Neural crest cell (in vitro differentiated cells): ENCODE results near the gene C12orf56. TPM values are rescaled to one million over a fixed set of nuclear protein-coding genes. Genes with fewer than 3 reads are reported as not detected.

Experiments
- DNase-seq: peaks from one replicate; pipeline ENCODE4 v3.0.0; 2021; ENCODE audit warnings: low read depth, mixed read lengths, low spot score
- H3K27ac Mint-ChIP-seq: one replicate; pipeline ENCODE4 v1.8.0; 2021; ENCODE audit warnings: mild to moderate bottlenecking, mixed read lengths; ENCODE audit not compliant: unreplicated experiment
- H3K27me3 Mint-ChIP-seq: 2 replicates; pipeline ENCODE4 v1.8.0; 2021; ENCODE audit warnings: low read depth, mild to moderate bottlenecking, mixed read lengths
- H3K36me3 Mint-ChIP-seq: 2 replicates; pipeline ENCODE4 v1.8.0; 2021; ENCODE audit warnings: low read depth, mild to moderate bottlenecking, mixed read lengths
- H3K4me1 Mint-ChIP-seq: 2 replicates; pipeline ENCODE4 v1.8.0; 2021; ENCODE audit warnings: mixed read lengths
- H3K4me3 Mint-ChIP-seq: one replicate; pipeline ENCODE4 v1.8.0; 2021; ENCODE audit warnings: mild to moderate bottlenecking, mixed read lengths
- H3K9me3 Mint-ChIP-seq: 2 replicates; pipeline ENCODE4 v1.8.0; 2021; ENCODE audit warnings: mixed read lengths
- CTCF ChIP-seq: fragments of 200-600 bp; sonication (generic); conservative IDR thresholded peaks from 2 replicates; pipeline ENCODE4 v1.5.0; 2021; ENCODE audit warnings: antibody characterized with exemption, mild to moderate bottlenecking
- total RNA-seq: library from RNA; stranded (reverse); gene quantifications from 2 replicates; pipeline ENCODE4 v1.2.1, GENCODE V29; 2021

Gene C12orf56
- total RNA-seq, 1 donor from 2014 or later, result 0.51 TPM

- no peak for DNase-seq
- no peak overlapping the region for H3K27ac Mint-ChIP-seq
- TF ChIP-seq CTCF, result no peak
- no peaks in the 10 kb centered on the region for H3K4me1 Mint-ChIP-seq
- no peaks in the 10 kb centered on the region for H3K9me3 Mint-ChIP-seq
- H3K4me3 Mint-ChIP-seq, result no peak overlapping the region
- no peaks in the 10 kb centered on the region for H3K36me3 Mint-ChIP-seq
- peaks cover 7% of the 10 kb centered on the region for H3K27me3 Mint-ChIP-seq
Observed at GRCh38 chr12:64229240-64229639, 161.3 kb downstream of the C12orf56 start.

GRCh38 chr12:64225626-64226025, 164.9 kb downstream of the C12orf56 start:
- H3K27ac Mint-ChIP-seq, result no peak overlapping the region
- H3K9me3 Mint-ChIP-seq, result no peaks in the 10 kb centered on the region
- H3K4me1 Mint-ChIP-seq, result peaks cover 15% of the 10 kb centered on the region
- peaks cover 7% of the 10 kb centered on the region for H3K27me3 Mint-ChIP-seq
- no peaks in the 10 kb centered on the region for H3K36me3 Mint-ChIP-seq
- H3K4me3 Mint-ChIP-seq, result peak overlapping the region; percentile 54
- DNase-seq, result no peak
- no peak for TF ChIP-seq CTCF

- Mint-ChIP-seq H3K36me3 (no peaks in the 10 kb centered on the region), H3K4me1 (peaks cover 24% of the 10 kb centered on the region), H3K4me3 (peak within 1 kb of the TSS; percentile 89), H3K27me3 (peaks cover 7% of the 10 kb centered on the region), H3K9me3 (no peaks in the 10 kb centered on the region), H3K27ac (peak within 1 kb of the TSS; percentile 94)
- TF ChIP-seq CTCF, result no peak
- DNase-seq, result peak; percentile 81
Observed at GRCh38 chr12:64222009-64222765, 168.4 kb downstream of the C12orf56 start, which contains the start of gene KICS2. KICS2 (minus strand) TSS chr12:64222296; CDS start chr12:64222237, 59 bp downstream.

- no peaks in the 10 kb centered on the region for H3K36me3 Mint-ChIP-seq
- peak; percentile 75 for DNase-seq
- H3K9me3 Mint-ChIP-seq, result no peaks in the 10 kb centered on the region
- peaks cover 24% of the 10 kb centered on the region for H3K4me1 Mint-ChIP-seq
- peak overlapping the region; percentile 1 for H3K27ac Mint-ChIP-seq
- H3K27me3 Mint-ChIP-seq, result peaks cover 7% of the 10 kb centered on the region
- TF ChIP-seq CTCF, result no peak
- peak overlapping the region; percentile 89 for H3K4me3 Mint-ChIP-seq
Observed at GRCh38 chr12:64221651-64222008, 168.9 kb downstream of the C12orf56 start.

GRCh38 chr12:64220046-64220445, 170.5 kb downstream of the C12orf56 start:
- no peak overlapping the region for H3K27ac Mint-ChIP-seq
- no peak for TF ChIP-seq CTCF

More at GRCh38 chr12:64220046-64220445, 170.5 kb downstream of the C12orf56 start:
- peaks cover 24% of the 10 kb centered on the region for H3K4me1 Mint-ChIP-seq
- no peaks in the 10 kb centered on the region for H3K36me3 Mint-ChIP-seq
- peaks cover 2% of the 10 kb centered on the region for H3K27me3 Mint-ChIP-seq
- peak overlapping the region; percentile 38 for H3K4me3 Mint-ChIP-seq
- no peak for DNase-seq
- no peaks in the 10 kb centered on the region for H3K9me3 Mint-ChIP-seq
